Activated CD8-positive, alpha-beta memory T cell treated with anti-CD3 and anti-CD28 coated beads, Interleukin-2, amount 50 U/mL, for 1 hour (primary cell): ENCODE measurements around the gene ARFIP1.

ENCODE experiments used
- DNase-seq: peaks from one replicate; pipeline ENCODE4 v3.0.0-alpha.2; 2020; ENCODE audit errors: extremely low read depth

The ARFIP1 gene

GRCh38 chr4:152938237-152938947 is 158.6 kb downstream of the ARFIP1 start:
- no peak for DNase-seq

GRCh38 chr4:152939621-152940020 is 159.9 kb downstream of the ARFIP1 start:
- no peak for DNase-seq

DNA sequence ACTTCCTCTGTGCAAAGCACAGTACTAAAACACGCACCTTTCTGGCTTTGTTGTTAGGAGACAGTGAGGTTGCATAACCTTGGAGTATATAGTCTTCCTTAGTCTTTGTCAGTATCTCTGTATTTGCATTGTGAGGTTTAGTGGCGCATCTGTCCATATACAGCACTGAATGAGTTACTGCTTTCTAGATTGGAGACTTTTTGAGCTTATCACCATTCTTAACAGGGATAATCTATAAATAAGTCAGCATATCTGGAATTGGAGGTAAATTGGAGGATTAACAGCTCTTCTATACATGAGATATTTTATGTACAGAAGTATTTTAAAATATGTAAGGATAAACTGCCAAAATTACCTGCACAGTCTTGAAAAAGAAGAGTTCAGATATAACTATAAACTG is 160.7 kb downstream of the ARFIP1 start:
- DNase-seq = no peak

GRCh38 chr4:152941411-152941810 is 161.7 kb downstream of the ARFIP1 start:
- no peak for DNase-seq

DNA sequence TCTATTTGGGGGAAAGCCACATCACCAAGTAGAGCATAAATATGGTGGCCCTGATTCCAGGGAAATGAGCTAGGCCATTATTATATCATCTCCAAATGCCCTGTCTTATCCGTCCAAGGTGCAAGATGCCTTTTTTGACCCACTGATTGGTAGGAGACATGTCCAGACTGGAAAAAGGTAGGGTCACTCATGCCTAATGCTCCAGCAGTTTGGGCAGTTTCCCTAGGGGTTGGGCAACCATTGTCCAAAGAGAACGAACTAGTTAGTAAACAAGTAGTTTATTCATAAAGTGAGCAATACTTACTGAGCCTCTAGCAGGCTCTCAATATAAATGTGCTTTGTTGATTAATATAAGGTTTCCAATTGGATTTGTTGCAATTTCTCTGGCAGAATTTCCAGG is 162.6 kb downstream of the ARFIP1 start:
- DNase-seq = no peak

GRCh38 chr4:152943672-152944071 is 163.9 kb downstream of the ARFIP1 start:
- no peak for DNase-seq

- no peak for DNase-seq
Observed at GRCh38 chr4:152944666-152945320, 165.0 kb downstream of the ARFIP1 start.

DNA sequence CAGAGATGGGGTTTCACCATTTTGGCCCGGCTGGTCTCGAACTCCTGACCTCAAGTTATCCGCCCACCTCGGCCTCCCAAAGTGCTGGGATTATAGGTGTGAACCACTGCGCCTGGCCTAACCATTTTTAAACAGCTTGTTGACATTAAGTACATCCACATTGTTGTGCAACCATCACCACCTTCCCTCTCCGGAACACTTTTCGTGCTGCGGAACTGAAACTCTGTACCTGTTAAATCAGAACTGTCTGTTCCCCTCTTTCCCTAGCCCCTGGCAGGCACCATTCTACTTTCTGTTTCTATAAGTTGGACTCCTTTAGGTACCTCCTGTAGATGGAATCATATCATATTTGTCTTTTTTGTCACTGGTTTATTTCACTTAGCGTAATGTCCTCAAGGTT is 165.9 kb downstream of the ARFIP1 start:
- no peak for DNase-seq

DNA sequence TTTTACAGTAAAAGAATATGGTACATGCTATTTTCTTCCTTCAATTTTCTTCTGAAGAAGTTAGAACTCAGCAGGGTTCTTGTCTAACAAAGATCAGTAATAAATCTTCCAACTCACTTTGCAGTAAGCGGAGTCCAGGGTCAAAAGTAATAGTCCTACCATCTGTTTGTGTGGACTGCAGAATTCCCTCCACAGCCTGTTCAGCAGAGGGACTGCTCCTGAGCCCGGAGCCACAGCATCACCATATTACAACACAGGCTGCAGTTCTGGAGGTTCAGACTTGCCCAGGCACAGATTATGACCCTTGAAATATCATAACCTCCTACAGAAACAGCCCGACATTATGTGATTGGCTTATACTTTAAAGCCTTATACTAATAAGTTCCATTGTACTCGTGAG is 166.7 kb downstream of the ARFIP1 start:
- no peak for DNase-seq

DNA sequence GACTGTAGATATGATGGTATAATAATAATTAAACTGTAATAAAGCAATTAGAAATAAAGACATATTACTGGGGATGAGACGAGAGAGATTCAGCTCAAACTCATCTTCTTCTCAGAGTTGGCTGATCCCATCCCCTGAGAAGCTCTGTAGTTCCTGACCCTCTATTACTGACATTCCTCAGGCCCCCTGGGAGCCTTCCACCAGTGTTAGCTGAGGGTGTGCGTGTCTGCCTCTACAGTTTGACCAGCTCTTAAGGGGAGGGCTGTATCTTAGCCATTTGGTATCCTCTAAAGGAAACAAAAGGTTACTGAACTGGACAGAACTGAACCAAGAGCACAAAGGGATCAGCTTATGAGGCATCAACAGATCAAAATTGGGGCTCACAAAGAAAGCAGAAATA is 167.6 kb downstream of the ARFIP1 start:
- DNase-seq = no peak

- no peak for DNase-seq
Observed at GRCh38 chr4:152949930-152950329, 170.2 kb downstream of the ARFIP1 start.

DNA sequence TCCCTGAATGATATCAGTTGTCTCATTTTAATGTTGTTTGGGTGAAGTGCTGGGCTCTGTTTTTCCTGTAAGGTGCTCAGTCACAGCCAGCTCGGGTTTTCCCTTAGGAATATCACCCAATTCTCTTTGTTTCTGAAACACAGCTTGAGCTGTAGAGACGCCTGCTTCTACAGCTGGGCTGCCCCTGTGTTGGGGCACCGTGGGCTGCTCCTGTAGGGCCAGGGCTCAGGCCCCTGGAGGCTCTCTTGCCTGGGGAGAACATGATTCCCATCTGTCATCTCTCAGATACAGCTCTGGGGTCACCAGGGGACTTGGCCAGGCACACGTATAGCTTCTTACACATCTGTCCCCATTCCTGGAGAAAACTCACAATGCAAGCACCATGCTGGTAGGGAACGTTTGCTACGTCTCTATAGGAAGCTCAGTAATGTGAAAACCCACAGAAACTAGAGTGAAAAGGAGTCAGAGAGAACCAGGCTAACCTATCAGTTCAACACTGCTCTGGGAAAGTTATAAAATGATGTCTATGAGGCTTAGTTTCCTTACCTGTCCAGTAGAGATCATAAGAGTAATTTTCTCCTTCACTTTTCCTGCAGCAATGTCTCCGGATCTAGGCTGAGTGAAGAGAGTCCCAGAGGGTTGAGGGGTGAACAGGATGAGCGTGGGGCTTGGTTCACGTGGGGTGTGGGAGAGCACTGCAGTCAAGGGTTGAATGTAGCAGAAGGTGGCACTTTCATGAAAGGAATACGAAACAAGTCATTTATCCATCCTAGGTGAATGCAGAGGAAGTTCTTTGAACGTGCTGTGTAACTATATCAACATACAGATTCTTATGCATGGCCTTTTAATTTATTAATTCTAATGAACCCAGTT is 170.9 kb downstream of the ARFIP1 start:
- DNase-seq = no peak

DNA sequence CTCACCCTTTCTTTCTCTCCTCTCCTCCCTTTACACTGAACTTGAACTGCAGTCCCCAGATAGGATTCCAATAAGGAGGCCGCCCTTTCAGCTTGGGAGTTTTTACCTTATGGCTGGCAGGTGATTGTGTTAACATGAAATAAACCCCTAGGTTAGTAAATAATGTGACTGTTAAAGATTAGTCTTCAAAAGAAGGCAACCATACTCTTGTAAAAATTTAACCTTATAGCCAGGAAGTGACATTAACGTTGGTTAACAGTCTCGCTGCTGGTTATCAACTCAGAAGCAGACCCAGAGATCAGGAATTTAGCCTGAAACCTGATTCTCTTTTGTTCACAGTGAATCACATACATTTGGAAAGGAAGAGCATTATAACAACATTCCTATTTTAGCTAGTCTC is 171.6 kb downstream of the ARFIP1 start:
- no peak for DNase-seq

DNA sequence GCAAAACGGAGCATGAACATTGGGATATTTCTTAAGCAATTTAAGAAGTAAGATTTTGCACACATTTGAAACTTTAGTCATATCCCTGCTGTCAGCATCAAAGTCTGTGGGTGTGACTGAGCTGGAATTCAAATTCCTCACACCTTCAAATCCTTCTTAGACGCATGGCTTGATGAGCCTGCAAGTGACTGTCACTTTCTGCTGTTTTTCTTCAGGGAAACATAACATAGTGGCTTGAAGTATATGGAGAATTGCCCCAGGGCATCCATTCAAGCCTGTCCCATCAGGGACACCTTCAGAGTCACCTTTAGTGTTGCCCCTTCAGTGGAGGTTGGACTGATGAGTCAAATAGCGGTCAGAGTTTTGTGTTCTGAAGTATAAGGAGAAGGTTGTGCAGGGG is 173.8 kb downstream of the ARFIP1 start:
- DNase-seq = no peak

GRCh38 chr4:152954741-152955140 is 175.0 kb downstream of the ARFIP1 start:
- DNase-seq = no peak

- no peak for DNase-seq
Observed at GRCh38 chr4:152956147-152956546, 176.4 kb downstream of the ARFIP1 start.

GRCh38 chr4:152956650-152957436 is 177.1 kb downstream of the ARFIP1 start:
- DNase-seq = no peak

GRCh38 chr4:152957437-152958171 is 177.8 kb downstream of the ARFIP1 start:
- no peak for DNase-seq

DNA sequence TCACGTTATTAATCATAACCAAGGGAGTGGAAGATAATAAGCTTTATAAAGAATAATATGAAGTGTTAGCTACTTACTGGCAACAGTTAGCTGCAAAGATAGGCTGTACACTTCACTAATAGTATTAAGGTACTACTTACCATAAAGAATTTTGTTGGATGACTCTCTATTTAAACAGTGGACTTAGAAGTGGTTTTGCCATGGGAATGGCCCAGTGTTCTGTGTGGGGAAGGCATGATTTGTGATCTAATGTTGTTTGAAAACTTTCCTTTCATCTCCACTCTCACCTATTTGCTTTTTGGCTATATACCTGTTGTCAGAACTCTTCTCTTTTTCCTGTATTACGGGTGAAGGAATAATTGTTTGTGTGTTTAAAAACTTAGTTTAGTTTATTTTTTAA is 179.3 kb downstream of the ARFIP1 start:
- DNase-seq = no peak

DNA sequence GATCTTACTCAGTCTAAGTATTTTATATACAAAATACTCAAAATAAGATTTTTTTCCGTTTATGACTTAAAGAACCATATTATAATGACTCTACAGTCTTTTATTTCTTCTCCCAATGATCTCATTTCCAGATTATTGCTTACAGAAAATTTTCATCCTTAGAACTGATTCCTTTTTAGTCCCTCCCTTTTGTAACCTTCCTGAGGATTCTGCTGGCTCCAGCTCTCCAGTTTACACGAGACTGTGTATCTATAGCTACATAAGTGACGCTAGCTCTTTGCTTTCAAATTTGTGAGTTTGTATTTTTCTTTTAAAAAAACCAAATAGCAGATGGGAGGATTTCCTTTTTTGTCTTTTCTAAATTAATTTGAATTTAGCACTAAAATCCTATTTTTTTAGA is 180.3 kb downstream of the ARFIP1 start:
- no peak for DNase-seq
